Fibroblast of upper back skin (primary cell): ENCODE results near the gene CPSF4.
"Not testable (repeated sequence)": the region's sequence is repeated elsewhere in the genome, so short reads cannot be mapped to it uniquely, and the experiment has no call there.

Source experiments
- DNase-seq: peaks from one replicate; pipeline ENCODE4 v3.0.0-alpha.2; 2013

The CPSF4 gene

DNA sequence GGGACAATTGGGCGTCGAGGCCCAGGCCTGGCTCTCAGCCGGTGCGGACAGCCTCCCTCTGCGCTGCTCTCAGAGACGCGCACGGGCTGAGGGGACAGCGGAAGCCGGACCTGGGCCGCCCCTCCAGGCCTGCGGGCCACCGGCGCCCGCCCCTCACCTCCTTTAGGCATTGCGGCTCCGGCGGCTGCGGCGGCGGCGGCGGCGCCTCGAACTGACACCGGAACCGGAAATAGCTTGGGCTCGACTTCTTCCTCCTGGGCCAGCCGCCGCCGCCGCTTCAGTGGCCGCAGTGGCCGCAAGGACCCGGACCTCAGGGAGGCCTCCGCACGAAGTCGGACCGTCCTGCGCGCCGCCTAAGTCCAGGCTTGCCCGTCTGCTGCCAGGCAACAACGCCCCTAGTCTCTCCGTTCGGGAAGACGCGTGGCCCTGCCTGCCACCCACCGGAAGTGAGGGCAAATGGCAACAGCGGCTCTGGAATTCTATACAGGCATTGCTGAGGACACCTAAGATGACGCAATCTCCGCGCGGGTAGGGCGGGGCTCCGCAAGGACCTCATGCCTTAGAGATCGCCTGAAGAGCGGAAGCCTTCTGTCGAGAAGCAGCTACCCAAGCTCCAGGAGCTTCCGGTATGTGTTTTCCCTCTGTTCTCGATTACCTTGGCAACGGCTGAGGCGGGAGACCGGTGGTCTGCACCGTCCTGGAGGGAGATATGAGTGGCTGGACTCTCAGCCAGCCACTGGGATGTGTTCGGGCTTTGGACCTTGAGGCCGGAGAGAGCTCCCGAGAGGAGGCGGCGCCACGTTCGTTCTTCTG, 30.2 kb upstream of the CPSF4 start, which contains the start of the genes BUD31 and PDAP1:
TSS of gene BUD31 (plus strand) at position 591 of the 813 bp plus-strand sequence. CDS start 2,124 bp downstream, outside the sequence.
TSS of gene PDAP1 (minus strand) at position 219 of the 813 bp plus-strand sequence. CDS start at position 170, 49 bp downstream.
- peak; percentile 94 for DNase-seq

DNA sequence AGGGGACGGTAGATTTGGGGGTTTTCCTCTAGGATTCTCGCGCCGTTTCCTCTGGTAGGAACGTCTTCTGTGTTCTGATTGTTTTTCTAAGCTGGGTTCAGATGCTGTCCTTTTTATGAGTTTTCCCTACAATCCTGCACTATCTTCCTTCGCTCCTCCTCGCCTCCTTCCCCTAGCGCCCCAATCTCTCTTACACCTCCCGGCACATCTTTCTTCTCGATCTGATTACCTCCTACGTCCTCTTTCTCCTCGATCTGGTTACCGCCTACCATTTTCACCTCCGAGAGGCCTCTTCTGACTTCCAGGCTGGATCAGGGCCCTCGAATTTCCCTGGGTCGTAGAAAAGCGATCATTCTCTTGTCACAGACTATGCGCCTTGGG, 29.6 kb upstream of the CPSF4 start:
- no peak for DNase-seq

DNA sequence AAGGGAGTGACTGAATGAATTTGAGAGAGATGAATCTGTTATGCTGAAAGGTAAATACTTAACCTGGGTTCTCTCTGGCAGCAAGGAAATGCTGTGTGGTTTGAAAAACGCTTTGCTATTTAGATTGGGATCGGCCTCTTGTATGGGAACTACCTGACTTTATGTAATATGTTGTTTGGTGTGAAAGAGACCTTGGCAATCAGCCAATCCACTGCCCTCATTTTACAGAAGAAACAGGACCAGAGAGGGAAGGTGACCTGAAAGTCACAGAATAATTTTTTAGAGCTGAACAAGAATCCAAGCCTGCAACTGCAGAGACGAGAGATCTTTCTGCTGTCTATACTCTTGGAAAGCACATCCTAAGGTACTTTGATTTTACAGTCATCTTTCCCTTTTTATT, 28.9 kb upstream of the CPSF4 start:
- no peak for DNase-seq

DNA sequence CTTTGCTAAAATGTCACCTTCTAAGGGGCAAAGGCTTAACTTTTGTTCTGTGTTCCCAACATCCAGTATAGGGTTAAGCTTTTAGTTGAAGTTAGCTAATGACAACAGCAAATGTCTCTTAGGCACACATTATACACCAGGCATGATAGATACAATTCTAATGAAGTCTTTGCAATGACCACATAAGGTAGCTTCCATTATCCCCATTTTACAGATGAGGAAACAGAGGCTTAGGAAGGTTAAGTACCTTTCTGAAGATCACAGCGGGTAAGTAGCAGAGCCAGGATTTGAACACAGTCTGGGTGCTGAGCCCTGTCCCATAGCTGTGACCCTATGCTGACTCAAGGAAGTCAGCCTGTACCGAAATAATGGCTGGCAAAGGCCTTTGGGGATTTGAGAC, 28.1 kb upstream of the CPSF4 start:
- DNase-seq = no peak

DNA sequence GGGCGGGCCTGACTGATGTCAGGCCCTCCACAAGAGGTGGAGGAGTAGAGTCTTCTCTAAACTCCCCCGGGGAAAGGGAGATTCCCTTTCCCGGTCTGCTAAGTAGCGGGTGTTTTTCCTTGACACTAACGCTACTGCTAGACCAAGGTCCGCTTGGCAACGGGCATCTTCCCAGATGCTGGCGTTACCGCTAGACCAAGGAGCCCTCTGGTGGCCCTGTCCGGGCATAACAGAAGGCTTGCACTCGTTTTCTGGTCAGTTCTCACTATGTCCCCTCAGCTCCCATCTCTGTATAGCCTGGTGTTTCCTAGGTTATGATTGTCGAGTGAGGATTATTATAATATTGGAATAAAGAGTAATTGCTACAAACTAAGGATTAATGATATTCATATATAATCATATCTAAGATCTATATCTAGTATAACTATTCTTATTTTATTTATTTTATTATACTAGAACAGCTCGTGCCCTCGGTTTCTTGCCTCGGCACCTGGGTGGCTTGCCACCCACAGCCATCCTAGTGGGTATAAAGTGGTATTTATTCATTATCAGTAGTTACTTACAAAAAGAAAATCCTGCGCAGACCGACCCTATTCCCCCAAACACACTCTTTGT, 23.1 kb upstream of the CPSF4 start:
- peak; percentile 38 for DNase-seq

GRCh38 chr7:99418260-99418659, 20.5 kb upstream of the CPSF4 start:
- DNase-seq = no peak

- no peak for DNase-seq
These were observed 19.3 kb upstream of the CPSF4 start for GRCh38 chr7:99419323-99420021.

- no peak for DNase-seq
These were observed 18.5 kb upstream of the CPSF4 start for GRCh38 chr7:99420213-99420612.

DNA sequence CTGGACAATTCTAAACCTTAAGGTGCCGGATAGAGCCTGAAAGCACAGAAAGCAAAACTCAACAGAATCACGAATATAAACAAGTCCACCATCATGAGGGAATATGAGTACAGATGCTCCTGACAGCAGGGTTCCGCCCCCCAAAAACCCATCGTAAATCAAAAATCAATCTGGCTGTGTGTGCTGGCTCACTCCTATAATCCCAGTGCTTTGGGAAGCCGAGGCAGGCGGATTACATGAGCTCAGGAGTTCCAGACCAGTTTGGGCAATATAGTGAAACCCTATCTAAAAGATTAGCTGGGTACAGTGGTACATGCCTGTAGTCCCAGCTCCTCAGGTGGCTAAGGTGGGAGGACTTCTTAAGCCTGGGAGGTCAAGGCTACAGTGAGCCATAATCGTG, 17.8 kb upstream of the CPSF4 start:
- DNase-seq = no peak

GRCh38 chr7:99422186-99422585, 16.6 kb upstream of the CPSF4 start:
- DNase-seq = no peak

DNA sequence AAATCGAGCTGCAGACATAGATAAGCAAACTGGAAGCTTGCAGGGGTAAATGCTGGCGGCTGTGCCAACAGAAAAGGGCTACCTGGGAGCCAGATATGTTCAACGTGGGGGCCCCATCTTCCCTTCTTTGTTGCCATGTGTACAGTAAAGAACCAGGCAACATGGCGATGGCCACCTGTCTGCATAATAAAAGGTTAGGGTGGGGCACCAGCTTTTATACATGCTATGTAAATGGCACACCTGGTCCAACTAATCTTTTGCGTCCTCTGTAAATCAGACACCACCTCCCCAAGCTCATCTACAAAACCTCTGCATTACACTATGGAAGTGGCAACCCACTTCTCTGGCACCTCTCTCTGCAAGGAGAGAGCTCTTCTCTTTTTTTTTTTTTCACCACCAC, 16.1 kb upstream of the CPSF4 start:
- DNase-seq = no peak

DNA sequence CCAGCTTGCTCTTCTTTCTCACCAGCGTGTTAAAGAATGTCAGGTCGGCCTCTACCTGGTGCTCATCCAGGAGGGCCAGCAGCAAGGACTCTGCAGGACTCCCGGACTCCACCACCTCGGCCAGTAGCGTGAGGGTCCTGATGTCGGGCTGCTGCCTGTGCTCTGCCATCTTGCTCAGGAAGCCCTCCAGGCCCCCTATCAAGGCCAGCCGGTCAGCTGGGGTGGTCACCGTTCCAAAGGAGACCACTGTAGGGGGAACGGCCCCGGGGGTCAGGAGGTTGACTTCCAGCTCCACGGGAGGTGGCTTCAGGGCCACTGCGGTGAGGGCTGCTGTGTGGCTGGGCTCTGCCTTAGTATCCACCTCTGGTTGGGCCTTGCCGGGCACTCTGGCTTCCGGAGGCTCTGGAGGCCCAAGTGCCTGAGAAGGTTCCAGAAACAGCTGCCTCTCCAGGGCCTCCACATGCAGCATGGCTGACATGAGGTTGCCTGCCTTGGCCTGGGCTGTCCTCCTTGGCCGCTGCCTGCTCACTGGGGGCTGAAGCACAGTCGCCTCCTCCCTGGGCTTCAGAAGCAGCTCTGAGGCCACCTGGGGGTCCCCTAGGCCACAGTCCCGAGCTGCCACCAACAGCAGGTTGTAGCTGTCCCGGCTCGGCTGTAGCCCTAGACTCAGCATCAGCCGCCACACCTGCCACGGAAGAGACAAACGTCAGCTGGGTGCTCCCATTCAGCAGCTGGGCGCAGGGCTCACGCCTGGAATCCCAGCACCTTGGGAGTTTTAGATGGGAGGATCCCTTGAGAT, 13.6 kb upstream of the CPSF4 start:
- no peak for DNase-seq

- DNase-seq = no peak
These were observed 9.7 kb upstream of the CPSF4 start for GRCh38 chr7:99428972-99429566.

DNA sequence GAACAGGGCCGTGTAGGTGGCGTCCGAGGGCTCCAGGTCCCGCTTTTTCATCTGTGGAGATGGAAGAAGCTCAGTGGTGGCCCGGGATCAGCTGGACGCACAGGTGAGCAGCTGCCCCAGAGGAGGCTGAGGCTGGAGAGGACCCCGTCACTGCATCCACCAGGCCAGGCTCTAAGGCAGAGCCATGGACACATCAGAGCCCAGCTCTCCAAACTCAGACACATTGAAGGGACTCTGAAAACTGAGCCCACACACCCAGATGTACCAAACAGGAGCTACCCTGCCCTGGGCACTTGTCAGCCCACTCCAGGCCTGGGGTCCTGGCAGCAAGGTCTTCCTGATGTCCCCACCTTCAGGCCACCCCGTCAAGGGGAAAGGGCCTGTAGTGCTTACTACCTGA, 9.0 kb upstream of the CPSF4 start:
- DNase-seq = no peak

DNA sequence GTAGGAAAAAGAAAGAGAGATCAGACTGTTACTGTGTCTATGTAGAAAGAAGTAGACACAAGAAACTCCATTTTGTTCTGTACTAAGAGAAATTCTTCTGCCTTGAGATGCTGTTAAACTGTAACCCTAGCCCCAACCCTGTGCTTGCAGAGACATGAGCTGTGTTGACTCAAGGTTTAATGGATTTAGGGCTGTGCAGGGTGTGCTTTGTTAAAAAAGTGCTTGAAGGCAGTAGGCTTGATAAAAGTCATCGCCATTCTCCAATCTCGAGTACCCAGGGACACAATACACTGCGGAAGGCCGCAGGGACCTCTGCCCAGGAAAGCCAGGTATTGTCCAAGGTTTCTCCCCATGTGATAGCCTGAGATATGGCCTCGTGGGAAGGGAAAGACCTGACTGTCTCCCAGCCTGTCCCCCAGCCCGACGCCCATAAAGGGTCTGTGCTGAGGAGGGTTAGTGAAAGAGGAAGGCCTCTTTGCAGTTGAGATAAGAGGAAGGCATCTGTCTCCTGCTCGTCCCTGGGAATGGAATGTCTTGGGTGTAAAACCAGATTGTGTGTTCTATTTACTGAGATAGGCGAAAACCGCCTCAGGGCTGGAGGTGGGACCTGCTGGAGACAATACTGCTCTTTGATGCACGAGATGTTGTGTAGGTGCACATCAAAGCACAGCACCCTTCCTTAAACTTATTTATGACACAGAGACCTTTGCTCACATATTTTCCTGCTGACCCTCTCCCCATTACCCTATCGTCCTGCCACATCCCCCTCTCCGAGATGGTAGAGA, 6.8 kb upstream of the CPSF4 start:
- not testable (repeated sequence) for DNase-seq

GRCh38 chr7:99433158-99433557, 5.6 kb upstream of the CPSF4 start:
- no peak for DNase-seq

DNA sequence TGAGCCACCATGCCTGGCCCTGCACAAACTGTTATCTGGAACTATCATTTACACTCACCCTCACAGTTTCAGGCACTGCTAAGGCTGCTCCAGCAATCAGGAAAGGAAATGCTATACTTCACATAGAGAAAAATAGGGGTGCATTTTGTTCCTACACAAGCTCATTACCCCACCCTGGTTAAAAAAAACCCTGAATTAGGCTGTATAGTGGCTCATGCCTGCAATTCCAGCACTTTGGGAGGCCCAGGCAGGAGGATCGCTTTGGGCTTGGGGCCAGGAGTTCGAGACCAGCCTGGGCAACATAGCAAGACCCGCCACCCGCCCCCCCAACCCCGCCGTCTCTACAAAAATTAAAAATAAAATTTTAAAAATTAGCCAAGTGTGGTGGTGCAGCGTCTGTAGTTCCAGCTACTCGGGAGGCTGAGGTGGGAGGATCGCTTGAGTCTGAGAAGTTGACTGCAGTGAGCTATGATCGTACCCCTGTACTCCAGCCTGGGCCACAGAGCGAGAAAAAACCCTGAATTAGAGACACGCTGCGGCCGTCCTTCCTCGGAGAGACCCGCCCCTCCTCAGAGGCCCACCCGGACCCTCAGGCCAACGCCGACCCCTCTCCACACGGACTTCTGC, 684 bp upstream of the CPSF4 start:
- DNase-seq = no peak

DNA sequence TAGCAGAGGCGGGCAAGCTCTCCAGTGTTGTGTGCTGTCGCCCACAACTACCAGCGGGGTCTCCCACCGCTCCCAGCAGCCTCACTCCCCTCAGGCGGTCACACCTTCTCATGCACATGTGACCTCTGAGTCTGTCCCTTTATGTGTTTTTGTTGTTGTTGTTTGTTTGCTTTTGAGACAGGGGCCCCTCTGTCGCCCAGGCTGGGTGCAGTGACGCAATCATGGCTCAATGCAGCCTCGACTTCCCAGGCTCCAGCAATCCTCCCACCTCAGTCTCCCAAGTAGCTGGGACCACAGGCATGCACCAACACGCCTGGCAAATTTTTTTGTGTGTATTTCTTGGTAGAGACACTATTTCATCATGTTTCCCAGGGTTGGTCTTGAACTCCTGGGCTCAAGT, 1.5 kb downstream of the CPSF4 start:
- peak; percentile 41 for DNase-seq

GRCh38 chr7:99446096-99446495, 7.4 kb downstream of the CPSF4 start:
- DNase-seq = no peak

DNA sequence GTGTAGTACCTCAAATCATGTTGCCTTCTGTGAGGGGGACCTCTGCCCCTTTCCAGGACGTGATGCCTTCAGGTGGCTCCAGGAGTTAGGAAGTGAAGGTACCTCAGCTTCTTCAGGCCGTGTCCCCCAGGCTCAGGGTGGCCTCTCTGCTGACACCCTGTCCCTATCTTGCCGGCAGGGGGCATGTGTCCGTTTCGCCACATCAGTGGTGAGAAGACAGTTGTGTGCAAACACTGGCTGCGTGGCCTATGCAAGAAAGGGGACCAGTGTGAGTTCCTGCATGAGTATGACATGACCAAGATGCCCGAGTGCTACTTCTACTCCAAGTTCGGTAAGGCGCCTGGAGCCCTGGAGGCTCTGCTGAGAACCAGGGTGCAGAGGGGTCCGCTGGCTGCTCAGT, 9.2 kb downstream of the CPSF4 start:
- DNase-seq = no peak

- no peak for DNase-seq
These were observed 10.1 kb downstream of the CPSF4 start for GRCh38 chr7:99448855-99449254.
